ENCODE measurements around the gene NAT9. TPM values are rescaled to one million over a fixed set of nuclear protein-coding genes. Genes with fewer than 3 reads are reported as not detected.

The NAT9 gene
- total RNA-seq, 1 donor: 37.4 TPM

DNA sequence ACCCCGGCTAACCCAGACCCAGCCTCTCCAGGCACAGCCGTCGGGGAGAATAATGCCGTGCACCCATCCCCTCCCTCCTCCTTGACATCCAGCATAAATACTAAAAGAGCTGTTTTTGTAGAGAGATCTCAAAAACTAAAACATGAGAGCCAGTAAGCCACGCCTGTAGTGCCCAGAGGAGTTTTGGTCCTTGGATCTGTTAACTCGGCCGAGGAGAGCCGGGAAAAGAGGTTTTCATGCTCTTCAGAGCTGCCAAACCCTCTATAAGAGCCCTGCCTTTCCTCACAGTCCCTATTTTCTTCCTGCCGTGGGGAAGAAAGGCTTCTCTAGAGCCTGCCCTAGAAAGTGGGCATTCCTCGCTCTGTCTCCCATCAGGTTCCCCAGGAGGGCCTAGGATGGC lies 30.2 kb upstream of the NAT9 start:
- DNase-seq (ENCODE audit: low read depth in 2 of 3, low spot score in 2 of 3): no peak

DNA sequence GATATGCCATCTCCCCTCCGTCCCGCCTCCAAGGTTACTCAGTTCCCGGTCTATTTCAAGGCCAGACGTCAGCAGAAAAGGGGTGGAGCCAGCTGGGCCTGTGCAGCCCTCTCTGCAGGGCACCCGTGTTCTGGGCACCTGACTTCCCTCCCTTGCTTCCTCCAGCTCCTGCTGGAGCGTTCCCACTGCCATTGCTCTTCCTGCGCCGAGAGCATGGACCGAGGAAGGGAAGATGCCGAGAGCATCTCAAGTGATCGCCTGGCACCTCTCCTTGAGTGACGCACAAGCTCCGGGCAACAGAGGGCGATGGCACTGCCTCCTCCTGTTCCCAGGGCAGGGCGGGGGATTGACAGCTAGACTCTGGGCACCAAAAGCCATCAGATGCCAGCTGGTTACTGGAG lies 29.4 kb upstream of the NAT9 start:
- DNase-seq (ENCODE audit: low read depth in 2 of 3, low spot score in 2 of 3): no peak

DNA sequence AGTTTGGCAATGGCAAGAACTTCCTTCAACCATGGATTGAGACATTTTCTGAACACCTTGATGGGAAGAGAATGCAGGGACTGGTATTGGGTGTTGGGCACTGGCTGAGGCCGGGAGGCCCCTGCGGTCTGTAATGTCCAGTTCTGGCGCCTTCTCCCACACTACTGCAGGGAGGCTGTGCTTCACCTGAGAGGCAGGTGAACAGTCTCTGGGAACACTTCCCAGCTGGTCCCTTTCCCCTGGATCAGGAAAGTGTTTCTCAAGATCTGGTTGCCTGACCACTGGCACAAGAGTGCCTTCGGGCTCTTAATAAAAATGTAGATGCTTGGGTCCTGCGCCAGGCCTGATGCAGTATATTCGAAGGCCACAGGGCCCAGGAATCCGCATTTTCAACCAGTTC lies 28.5 kb upstream of the NAT9 start:
- no peak for DNase-seq (ENCODE audit: low read depth in 2 of 3, low spot score in 2 of 3)

DNA sequence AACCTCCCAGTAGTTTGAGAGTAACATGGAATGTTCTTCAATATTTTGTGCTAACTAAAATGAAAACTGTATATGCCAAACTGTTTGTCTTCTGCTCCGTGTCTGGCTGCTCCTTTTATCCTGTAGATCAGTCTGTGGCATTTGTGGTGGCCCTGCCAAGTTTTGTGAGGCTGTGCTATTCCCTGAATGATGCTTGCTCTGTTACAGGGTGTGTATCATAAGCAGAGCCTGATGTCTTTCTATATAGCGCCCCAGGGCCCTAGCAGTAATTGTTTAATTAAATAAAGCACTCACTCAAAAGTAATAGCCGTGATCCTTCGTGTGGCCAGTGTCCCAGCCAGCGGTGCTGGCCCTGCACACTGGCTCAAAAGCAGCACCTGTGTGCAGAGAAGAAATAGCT lies 27.8 kb upstream of the NAT9 start:
- no peak for DNase-seq (ENCODE audit: low read depth in 2 of 3, low spot score in 2 of 3)

DNA sequence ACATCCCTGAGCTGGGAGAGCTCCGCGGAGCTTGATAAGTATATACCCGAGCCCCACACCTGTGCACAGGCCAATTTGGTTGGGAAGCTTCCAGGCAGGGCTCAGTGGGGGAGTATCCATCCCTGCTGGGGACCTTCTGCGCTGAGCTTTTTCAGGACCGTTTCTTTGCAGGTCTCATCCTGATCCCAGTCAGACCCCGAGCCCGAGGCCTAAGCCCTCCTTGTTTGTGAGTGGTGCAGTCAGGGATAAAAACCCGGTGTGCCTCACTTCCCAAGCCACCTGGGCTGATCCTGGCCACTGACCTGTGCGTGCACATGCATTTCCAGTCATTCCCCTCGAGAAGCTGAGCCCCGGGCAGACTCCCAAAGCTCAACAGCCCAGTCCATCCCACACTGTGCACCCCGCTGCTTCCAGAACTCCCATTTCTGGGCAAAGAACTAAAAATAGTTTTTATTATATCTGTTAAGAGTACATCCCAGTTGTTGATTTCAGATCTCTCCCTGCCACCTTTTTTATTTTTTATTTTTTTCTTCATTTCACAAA lies 27.3 kb upstream of the NAT9 start:
- DNase-seq (ENCODE audit: low read depth in 2 of 3, low spot score in 2 of 3): no peak

DNA sequence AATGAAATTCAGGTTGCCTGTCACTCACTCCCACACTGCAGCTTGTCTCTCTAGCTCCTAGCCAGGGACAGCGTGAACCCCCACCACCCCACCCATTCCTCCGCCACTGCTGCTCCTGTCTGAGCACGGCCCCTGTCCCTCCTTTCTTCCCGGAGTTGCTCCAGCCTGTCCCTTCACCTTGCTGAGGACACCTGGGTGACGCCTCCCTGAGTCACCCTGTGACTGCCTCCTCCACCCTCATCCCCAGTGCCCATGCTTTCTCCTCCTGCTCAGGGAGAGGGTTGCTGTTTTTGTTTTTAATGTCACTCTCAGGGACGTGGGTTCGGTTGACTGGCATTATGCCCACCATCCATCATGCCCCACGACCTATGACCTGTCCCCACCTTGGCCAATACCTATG lies 25.8 kb upstream of the NAT9 start:
- no peak for DNase-seq (ENCODE audit: low read depth in 2 of 3, low spot score in 2 of 3)

DNA sequence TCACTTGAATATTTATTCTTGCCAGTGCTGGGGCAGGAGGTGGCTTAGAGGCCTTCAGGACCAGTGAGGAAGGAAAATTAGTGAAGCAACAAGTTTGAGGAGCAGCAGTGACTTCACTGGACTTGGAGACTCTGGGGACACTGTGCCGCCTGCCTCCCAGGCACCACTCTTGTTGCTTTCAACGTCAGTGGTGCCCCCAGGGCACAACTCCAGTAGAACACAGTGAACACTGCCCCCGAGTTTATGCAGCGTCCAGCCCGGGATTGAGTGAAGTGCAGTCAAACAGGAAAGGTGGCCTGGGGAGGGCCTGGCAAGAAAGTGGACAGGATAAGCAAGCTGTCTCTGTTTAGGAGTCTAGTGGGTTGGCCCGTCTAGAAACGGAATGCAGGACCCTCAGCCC lies 24.4 kb upstream of the NAT9 start:
- no peak for DNase-seq (ENCODE audit: low read depth in 2 of 3, low spot score in 2 of 3)

DNA sequence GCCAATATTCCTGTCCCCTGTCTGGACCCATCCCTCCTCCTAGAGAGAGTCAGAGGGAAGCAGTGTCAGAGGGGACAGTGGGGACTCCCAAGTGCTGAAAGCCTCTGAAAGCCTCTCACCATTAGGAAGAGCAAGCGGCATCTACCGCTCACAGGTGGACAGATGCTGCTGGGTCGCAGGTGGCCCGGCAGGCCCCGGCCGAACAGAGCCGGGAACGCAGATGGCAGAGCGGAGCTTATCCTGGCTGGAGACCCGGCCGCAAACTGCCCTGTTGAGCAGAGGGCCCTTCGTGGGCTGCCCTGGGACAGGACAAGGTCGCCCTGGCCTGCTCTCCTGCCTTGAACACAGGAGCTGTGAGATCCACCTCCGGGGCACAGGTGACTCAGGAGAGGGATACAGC lies 23.0 kb upstream of the NAT9 start:
- DNase-seq (ENCODE audit: low read depth in 2 of 3, low spot score in 2 of 3): no peak

DNA sequence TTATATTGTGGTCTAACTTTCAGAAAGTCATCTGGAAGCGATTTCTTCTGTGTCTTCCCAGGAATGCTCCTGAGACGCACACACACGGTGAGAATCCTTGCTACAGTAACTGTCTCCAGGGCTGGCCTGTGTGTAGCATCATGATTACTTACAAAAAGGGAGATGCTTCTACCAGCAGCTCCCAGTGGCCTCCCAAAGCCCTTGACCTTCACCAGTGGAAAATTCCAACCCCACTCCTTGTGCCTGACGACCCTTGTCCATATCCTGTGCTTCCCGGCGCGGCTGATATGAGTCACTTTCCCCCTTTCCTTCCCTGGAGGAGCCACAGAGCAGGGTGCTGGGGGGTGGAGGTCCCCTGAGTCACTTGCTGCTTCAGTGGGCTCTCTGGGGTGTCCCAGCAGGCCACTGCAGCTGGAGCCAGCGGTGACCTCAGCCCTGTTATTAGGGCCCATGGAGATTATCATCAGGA lies 22.1 kb upstream of the NAT9 start:
- DNase-seq (ENCODE audit: low read depth in 2 of 3, low spot score in 2 of 3): no peak

DNA sequence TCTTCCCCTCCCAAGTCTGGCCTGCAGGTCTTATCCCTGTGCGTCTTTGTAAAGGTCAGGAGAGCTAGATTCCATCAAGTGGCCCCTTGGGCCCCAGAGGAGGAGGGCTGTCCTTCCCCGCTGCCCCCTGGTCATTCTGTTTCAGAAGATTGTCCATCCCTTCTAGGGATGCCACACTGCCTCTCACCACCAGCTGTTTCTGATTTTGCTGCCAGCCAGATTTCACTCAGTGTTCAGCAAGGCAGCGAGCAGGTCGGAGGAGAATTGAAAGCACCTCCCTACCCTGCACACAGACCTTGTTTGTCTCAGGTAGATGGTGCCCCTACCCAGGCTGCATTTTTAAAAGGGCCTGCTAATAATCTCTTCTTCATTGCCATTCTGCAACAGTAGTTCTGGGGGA lies 21.7 kb upstream of the NAT9 start:
- DNase-seq (ENCODE audit: low read depth in 2 of 3, low spot score in 2 of 3): no peak

DNA sequence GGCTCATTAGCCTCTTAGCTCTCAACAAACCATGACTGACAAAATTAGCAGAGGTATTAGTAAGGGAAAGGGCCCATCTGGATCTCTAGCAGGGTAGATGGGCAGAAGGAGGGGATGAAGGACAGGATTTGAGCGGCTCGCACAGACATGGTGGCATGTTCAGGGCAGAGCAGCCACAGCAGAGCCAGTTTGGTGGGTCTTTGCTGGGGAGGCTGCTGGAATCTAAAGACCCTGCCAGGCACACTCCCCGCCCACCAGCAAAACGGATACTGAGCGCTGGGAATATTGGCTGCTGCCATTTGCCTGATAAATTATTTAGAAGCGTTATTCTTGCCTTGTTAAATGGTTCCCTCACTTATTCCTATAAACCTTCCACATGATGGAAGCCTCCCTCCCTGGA lies 20.7 kb upstream of the NAT9 start:
- DNase-seq (ENCODE audit: low read depth in 2 of 3, low spot score in 2 of 3): no peak

DNA sequence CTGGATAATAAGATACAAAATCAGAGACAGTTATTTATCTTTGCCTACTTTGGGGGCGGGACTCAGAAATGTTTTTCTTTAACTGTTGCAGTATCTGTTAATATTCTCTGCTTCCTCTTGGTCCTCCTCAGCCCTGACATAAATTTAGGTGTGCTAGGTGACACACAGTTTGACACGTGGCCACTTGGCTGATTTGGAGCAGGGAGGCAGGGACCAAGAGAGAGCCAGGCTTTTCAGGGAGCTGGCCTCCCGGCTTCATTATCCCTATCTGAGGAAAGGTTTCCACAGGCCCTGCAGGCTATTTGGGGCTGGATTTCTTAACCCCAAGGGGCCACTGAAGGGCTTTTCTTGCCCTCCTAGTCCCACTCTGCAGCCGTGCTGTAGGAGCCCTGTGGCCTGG lies 20.1 kb upstream of the NAT9 start:
- DNase-seq (ENCODE audit: low read depth in 2 of 3, low spot score in 2 of 3): no peak

DNA sequence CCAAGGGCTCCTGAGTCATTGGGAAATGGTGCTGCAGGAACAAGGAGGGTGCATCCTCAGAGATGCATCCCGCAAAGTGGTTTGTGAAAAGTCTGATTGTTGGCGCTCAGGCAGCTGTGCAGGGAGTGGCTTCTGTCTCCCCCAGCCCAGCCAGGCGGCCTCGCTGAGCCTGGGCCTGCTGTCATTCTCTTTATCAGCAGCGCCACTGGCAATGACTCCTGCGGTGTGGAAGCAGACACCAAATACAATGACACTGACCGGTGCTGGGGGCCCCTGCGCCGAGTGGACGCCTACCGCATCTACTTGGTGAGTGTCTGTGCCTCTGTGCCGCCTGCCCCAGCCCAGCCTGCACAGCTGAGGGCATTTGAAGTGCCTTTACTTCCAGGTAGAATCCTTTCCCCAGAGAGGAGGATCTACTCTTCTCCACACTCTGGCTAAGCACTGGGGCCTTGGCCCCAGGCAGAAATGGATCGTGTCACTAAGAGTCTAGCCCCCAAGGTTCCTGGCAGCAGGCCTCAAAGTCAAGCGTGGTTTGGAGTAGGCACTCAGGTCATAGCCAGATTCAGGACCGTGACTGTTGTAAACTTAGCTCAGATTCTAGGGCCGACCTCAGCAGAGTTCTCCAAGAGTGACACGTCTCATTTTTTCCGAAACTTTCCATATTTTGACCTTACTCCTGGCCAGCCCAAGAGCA lies 19.3 kb upstream of the NAT9 start:
- no peak for DNase-seq (ENCODE audit: low read depth in 2 of 3, low spot score in 2 of 3)

DNA sequence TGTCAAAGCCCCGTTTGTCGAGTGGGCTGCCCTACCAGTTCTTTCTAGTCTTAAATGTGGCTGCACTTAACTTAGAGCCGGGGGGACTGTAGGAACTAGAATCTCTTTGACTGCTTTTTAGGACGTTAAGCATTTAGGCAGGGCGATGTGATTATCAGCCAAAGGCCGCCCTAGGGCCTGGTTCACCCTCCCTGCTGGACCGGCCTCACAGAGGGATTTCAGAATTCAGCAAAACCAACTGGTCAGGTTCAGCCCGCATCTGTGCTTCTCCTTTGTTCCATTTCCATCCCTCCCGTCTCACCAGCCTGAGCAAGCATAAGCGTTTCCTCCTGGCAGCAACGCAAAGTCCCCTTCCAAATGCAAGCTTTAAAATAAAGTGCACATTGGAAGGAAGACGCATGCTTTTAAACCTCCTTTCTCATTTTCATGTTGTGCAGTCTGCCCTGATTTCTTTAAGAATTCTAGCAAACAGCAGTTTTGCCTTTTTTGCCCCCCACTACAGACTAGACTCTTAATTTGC lies 16.5 kb upstream of the NAT9 start:
- DNase-seq (ENCODE audit: low read depth in 2 of 3, low spot score in 2 of 3): no peak

DNA sequence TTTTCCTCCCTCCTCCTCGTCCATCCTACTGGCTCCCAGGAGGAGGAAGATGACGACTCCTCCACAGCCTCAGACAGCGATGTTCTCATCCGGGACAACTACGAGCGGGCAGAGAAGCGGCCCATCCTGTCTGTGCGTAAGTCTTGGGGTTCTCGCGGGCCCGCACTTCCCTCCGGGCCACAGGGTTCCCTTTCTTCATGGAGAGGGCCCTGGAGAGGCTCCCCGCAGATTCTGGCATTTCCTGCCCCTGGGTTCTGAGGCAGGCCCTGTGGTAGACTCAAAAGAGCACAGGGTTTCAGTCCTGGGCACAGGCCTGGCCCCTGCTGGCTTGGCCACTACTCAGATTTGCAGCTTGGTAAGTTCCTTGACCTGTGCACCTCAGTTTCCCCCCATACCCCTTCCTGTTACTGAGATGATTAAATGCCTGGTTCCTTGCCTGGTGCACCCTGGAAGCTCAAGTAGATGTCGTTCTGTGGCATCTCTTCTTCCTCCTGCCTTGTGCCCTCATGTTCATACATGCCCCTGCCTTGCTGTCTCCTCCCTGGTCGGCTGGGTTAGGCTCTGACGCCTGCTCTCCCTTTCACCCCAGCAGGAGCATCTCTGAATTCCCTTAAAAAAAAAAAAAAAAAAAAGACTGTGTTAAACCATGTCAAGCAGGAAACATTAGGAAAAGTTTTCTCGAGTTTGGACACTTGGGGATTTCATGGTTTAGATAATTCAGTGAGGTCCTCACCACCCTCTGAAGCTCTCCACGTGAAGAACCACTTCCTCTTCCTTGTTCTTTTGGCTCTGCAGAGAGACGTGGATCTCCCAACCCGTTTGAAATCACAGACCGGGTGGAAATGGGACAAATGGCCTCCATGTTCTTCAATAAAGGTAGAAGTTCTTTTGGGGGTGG lies 14.3 kb upstream of the NAT9 start:
- no peak for DNase-seq (ENCODE audit: low read depth in 2 of 3, low spot score in 2 of 3)

DNA sequence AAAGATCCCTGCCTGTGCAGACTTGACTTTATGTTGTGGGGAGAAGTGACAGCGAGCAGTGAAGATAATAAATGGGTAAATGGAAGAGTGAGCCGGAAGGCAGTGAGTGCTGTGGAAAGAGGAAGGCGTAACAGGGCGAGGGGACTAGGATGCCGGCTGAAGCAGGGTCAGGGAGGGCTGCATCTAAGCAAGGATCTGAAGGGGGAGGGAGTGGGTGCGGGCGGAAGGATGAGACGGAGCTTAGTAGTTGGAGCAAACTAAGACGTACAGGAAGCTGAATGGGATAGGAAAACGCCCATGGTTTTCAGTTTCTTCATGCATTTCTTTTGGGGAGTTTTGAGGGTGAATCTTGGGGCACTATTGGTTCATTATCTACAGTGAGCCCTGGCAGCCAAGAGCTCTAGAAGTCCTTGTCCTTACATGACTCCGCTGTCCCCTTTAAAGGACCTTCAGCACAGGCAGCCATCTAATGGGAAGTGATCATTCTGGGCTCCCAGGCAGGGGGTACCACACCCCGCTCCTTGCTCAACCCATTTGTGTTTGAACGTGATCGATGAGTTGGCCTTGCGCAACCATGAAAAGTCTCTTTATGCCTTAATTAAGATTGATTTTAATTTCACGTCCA lies 10.4 kb upstream of the NAT9 start:
- DNase-seq (ENCODE audit: low read depth in 2 of 3, low spot score in 2 of 3): peak in 1 of 3 donors; percentile 42

DNA sequence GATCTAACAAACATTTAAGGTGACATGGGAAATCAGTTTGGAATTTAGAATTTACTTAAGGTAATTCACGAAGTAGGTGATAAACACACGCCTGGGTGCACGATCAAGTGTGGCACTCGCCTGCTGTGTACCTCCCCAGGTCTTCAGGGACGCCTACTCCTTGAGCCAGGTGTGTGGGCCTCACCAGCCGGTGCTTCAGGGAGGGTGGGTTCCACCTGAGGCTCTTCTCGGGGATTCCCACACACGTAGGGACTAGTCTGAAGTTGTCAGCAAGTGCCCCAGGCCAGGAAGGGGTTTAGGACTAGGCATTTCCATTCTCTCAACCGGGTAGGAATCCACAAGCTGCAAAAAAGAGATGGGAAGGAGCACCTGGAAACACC lies 9.8 kb upstream of the NAT9 start:
- no peak for DNase-seq (ENCODE audit: low read depth in 2 of 3, low spot score in 2 of 3)

DNA sequence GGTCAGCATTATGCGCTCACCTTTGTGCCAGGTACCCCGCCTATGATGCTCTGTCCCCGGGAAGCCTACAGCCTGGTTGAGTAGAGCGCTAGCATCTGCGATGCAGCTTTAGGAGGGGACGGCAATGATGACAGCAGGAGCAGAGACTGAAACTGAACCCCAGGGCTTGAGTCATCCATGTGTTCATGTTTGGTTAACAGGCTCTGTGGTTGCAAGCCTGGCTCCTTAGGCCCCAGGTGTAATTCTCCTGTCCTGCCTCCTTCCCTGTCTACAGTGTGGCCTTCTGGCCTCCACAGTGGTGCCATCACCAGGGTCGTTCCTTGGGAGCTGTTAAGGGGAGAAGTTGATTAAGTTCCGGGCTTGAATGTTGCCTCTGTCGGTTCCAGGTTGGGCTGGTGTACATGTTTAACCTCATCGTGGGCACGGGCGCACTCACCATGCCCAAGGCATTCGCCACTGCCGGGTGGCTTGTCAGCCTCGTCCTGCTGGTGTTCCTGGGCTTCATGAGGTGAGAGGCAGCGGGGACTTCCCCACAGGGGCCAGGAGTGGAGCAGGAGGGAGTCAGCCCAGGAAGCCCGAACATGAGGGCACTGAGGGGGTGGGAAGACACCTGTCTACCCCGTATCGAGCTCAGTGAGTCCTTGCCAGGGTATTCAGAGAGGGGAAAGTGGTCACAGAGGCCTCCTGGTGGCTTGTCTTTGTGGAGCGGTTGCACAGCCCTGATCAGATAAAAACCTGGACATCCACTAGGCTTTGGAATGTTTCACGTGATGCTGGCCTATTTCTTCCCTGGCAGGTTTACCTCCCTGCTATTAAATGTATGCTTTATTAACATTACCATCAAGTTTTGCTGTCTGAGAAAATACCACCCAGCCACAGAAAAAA lies 9.2 kb upstream of the NAT9 start:
- DNase-seq (ENCODE audit: low read depth in 2 of 3, low spot score in 2 of 3): no peak

DNA sequence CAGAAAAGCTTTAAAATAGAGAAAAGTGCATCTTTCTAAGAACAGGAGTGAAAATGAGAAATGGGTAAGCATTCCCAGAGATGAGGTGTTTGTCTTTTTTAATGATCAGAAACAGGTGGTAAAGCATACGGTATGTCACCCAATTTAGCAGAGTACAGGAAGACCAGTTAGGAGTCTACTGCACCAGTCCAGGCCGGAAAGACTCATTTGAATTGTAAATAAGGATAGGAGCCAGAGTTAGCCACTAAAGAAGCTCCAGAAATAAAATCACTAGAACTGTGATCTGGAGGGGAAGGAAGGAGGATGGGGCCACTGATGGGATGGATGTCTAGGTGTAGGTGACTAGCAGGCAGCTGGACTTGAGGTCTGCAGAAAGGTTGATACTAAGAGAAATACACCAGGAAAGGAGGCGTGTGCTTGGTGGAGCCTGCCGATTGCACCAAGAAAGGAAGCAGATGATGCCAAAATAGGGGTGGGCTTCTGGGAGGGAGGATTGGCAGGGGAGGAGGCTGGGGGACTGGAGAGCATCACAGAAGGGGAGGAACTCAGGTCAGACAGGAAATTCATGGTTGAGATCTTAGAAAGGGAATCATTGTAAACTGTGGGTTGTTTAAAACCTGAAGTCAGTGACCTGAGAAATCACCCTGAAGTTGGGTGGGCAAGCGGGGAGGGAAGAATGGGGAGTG lies 8.1 kb upstream of the NAT9 start:
- DNase-seq (ENCODE audit: low read depth in 2 of 3, low spot score in 2 of 3): peak in 1 of 3 donors; percentile 58

DNA sequence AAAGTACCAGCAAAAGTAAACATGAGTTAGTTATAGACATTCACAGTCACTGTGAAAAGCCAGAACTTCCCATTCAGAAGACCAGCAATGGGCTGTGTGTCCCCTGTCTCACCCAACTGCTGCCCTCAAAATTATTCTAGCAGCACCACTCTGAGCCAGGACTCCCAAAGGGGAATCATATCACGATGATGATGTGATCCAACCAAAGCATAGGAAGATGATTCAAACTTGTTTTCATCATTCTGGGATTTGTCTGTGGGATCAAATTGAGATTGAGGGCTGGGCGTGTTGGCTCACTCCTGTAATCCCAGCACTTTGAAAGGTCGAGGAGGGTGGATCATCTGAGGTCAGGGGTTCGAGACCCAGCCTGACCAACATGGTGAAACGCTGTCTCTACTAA lies 6.4 kb upstream of the NAT9 start:
- no peak for DNase-seq (ENCODE audit: low read depth in 2 of 3, low spot score in 2 of 3)
